HCT116 (cell line): ENCODE data around the gene IL31.

Source experiments
- ATF3 ChIP-seq: IDR thresholded peaks from 2 replicates; pipeline ENCODE4 v1.6.1; 2012
- CTCF ChIP-seq, 3 experiments: fragments of 200-600 bp in 1 of 3; sonication (generic) in 1 of 3; IDR thresholded peaks in 2 of 3; conservative IDR thresholded peaks in 1 of 3; 2 replicates each; pipeline ENCODE4 v1.5.1; 2012 to 2017; ENCODE audit warnings: low read depth in 2 of 3, low read length in 2 of 3, antibody characterized with exemption in 1 of 3, borderline replicate concordance in 1 of 3, control low read depth in 1 of 3, mild to moderate bottlenecking in 1 of 3, mixed read lengths in 1 of 3, mixed run types in 1 of 3, moderate library complexity in 1 of 3; ENCODE audit not compliant: insufficient read depth in 1 of 3
- EZH2phosphoT487 ChIP-seq: fragments of 200-600 bp; IDR thresholded peaks from 2 replicates; pipeline ENCODE4 v1.6.1; 2018; ENCODE audit warnings: antibody characterized with exemption, borderline replicate concordance
- JUND ChIP-seq: IDR thresholded peaks from 2 replicates; pipeline ENCODE4 v1.6.1; 2012
- MAX ChIP-seq: IDR thresholded peaks from 2 replicates; pipeline ENCODE4 v1.6.1; 2012
- POLR2A ChIP-seq: IDR thresholded peaks from 2 replicates; pipeline ENCODE4 v1.7.0; 2011; ENCODE audit warnings: borderline replicate concordance; ENCODE audit not compliant: insufficient read depth, insufficient read length; ENCODE audit errors: extremely low read depth
- RAD21 ChIP-seq: IDR thresholded peaks from 2 replicates; pipeline ENCODE4 v1.6.1; 2012; ENCODE audit warnings: low read depth, mild to moderate bottlenecking
- SIN3A ChIP-seq: IDR thresholded peaks from 2 replicates; pipeline ENCODE4 v1.6.1; 2012; ENCODE audit warnings: low read depth
- SRF ChIP-seq: IDR thresholded peaks from 2 replicates; pipeline ENCODE4 v1.6.1; 2012; ENCODE audit warnings: low read depth
- YY1 ChIP-seq: IDR thresholded peaks from 2 replicates; pipeline ENCODE4 v1.6.1; 2011; ENCODE audit warnings: low read length, low read depth, moderate library complexity, mild to moderate bottlenecking; ENCODE audit not compliant: insufficient replicate concordance; ENCODE audit errors: extremely low read depth
- ZBTB33 ChIP-seq: IDR thresholded peaks from 2 replicates; pipeline ENCODE4 v1.6.1; 2011; ENCODE audit warnings: mild to moderate bottlenecking, low read length, moderate library complexity; ENCODE audit not compliant: insufficient replicate concordance; ENCODE audit errors: extremely low read depth

- no peak for TF ChIP-seq RAD21
- TF ChIP-seq CTCF (IDR thresholded peaks at IDR 0.05 in 2 of 3, conservative IDR thresholded peaks at IDR 0.05 in 1 of 3; ENCODE audit: borderline replicate concordance in 1 of 3, insufficient read depth in 1 of 3, low read depth in 2 of 3, low read length in 2 of 3) = no peak
- TF ChIP-seq ZBTB33 = no peak
- no peak for TF ChIP-seq YY1
- no peak for TF ChIP-seq EZH2phosphoT487
- no peak for TF ChIP-seq SRF
- no peak for TF ChIP-seq MAX
- TF ChIP-seq POLR2A = no peak
- no peak for TF ChIP-seq JUND
- TF ChIP-seq ATF3 = no peak
- TF ChIP-seq SIN3A = no peak
These were observed 27.4 kb upstream of the IL31 start for GRCh38 chr12:122201381-122201780.
